ENCODE results near the gene PKNOX2. TPM values are rescaled to one million over a fixed set of nuclear protein-coding genes. Genes with fewer than 3 reads are reported as not detected.

PKNOX2 gene
- total RNA-seq, 1 experiment from 2014 or later, result not detected

DNA sequence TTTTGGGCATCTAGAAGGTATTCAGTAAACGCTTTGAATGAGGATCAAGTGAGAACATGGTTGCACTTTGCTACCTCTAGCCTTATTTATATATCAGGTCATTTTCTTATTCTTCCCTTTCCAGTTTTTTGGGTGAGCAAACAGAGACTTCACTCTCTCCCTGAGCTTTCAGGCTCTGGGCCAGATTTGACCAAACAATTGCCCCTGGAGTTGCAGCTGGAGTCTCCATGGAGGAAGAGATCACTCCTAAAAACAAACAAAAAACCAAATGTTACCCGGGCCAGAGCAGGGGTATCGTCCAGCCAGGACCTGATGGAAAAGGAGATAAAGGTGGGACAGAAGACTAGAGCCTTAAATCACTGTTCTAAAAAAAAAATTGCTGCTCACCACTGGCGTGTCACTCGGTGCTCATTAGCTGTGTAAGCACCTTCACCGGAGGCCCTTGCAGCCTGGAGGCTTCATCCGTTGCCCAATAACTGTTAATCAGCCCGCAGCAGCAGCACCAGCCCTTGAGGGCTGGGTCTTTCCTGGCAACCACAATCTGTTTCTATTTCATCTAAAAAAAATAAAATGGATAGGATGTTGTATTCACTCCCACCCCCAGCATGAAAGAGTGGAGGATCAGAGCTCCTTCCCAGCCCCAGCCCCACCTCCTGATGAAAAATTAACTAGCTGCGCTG lies 125.0 kb downstream of the PKNOX2 start:
- Mint-ChIP-seq H3K36me3 (ENCODE audit: insufficient read depth, unreplicated experiment) (no peaks in the 10 kb centered on the region), H3K9me3 (ENCODE audit: low read depth, unreplicated experiment) (no peaks in the 10 kb centered on the region), H3K27ac (ENCODE audit: unreplicated experiment) (no peak overlapping the region), H3K4me1 (ENCODE audit: low read depth, unreplicated experiment) (no peaks in the 10 kb centered on the region), H3K27me3 (ENCODE audit: unreplicated experiment) (peaks cover 72% of the 10 kb centered on the region), H3K4me3 (ENCODE audit: low read depth, unreplicated experiment) (no peak overlapping the region)
- intact Hi-C loops (cut with micrococcal nuclease; ENCODE audit: unreplicated experiment), result no loop called here
- TF ChIP-seq, protein P1, sequence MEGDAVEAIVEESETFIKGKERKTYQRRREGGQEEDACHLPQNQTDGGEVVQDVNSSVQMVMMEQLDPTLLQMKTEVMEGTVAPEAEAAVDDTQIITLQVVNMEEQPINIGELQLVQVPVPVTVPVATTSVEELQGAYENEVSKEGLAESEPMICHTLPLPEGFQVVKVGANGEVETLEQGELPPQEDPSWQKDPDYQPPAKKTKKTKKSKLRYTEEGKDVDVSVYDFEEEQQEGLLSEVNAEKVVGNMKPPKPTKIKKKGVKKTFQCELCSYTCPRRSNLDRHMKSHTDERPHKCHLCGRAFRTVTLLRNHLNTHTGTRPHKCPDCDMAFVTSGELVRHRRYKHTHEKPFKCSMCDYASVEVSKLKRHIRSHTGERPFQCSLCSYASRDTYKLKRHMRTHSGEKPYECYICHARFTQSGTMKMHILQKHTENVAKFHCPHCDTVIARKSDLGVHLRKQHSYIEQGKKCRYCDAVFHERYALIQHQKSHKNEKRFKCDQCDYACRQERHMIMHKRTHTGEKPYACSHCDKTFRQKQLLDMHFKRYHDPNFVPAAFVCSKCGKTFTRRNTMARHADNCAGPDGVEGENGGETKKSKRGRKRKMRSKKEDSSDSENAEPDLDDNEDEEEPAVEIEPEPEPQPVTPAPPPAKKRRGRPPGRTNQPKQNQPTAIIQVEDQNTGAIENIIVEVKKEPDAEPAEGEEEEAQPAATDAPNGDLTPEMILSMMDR (IDR thresholded peaks at IDR 0.05; ENCODE audit: unreplicated experiment), result no peak
- CTCF ChIA-PET, result no interaction called here
- no TSS peak for BruUV-seq (replicated peaks)
- DNase-seq, result no peak

DNA sequence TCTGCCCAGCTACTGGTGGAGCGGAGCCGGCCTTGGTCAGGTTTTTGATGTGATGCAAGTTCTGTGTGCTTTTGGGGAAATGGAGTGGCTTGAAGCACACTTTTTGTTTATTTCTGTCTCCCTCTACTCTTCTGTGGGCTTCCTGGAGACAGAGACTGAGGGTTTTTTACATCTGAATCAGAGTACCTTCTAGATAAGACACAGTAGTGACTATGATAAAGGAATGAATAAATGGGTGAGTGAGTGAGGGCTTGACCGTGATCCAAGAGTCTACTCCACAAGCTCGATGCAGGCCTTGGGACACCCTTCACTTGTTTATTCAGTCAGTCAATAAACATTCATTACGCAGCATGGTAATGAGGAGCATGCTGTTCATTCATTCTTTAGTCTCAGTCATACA lies 125.7 kb downstream of the PKNOX2 start:
- no peak overlapping the region for H3K4me3 Mint-ChIP-seq (ENCODE audit: low read depth, unreplicated experiment)
- no peak overlapping the region for H3K27ac Mint-ChIP-seq (ENCODE audit: unreplicated experiment)
- TF ChIP-seq, protein P1 (IDR thresholded peaks at IDR 0.05; ENCODE audit: unreplicated experiment), result no peak
- H3K36me3 Mint-ChIP-seq (ENCODE audit: insufficient read depth, unreplicated experiment), result no peaks in the 10 kb centered on the region
- H3K27me3 Mint-ChIP-seq (ENCODE audit: unreplicated experiment), result peaks cover 72% of the 10 kb centered on the region
- CTCF ChIA-PET, result no interaction called here
- H3K9me3 Mint-ChIP-seq (ENCODE audit: low read depth, unreplicated experiment), result no peaks in the 10 kb centered on the region
- BruUV-seq (replicated peaks), result no TSS peak
- DNase-seq, result no peak
- intact Hi-C loops (cut with micrococcal nuclease; ENCODE audit: unreplicated experiment), result no loop called here
- no peaks in the 10 kb centered on the region for H3K4me1 Mint-ChIP-seq (ENCODE audit: low read depth, unreplicated experiment)

DNA sequence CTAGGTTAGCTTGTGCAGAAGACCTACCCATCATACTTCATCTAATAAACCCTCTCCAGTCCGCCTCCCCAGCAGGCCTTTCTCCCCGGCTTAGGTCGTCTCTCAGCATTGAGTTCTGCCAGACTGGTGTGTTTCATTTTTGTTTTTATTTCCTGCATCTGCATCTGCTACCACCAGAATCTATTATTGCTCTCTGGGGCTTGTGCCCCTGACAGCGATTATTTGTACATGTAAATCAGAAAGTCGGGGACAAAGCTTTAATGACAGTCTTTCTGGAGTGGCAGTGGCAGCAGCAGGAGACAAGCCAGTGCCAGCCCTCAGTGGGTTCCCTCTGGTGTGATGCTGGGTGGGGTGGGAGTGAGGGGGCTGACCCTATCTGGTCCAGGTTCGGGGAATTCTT lies 127.5 kb downstream of the PKNOX2 start:
- CTCF ChIA-PET, result no interaction called here
- no peaks in the 10 kb centered on the region for H3K9me3 Mint-ChIP-seq (ENCODE audit: low read depth, unreplicated experiment)
- BruUV-seq (replicated peaks), result no TSS peak

DNA sequence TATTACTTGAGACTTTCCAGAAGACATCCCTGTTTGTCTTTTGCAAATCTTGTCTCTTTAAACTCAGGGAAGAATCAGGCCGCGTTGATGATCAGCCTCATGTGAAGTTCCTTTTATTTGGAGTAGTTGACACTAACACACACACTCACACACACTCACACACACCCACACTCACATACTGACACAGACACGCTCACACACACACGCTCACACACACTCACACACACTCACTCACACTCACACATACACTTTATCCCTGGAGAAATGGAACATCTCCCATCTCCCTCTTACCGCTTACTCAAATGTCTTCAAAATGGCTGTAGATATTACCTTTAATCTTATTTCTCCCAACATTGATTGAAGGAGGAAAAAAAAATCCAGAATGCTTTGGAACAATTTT lies 129.0 kb downstream of the PKNOX2 start:
- H3K27ac Mint-ChIP-seq (ENCODE audit: unreplicated experiment), result no peak overlapping the region
- intact Hi-C loops (cut with micrococcal nuclease; ENCODE audit: unreplicated experiment), result no loop called here
- BruUV-seq (replicated peaks), result no TSS peak
- H3K36me3 Mint-ChIP-seq (ENCODE audit: insufficient read depth, unreplicated experiment), result no peaks in the 10 kb centered on the region
- no peaks in the 10 kb centered on the region for H3K9me3 Mint-ChIP-seq (ENCODE audit: low read depth, unreplicated experiment)
- CTCF ChIA-PET, result no interaction called here
- H3K4me1 Mint-ChIP-seq (ENCODE audit: low read depth, unreplicated experiment), result no peaks in the 10 kb centered on the region
- H3K27me3 Mint-ChIP-seq (ENCODE audit: unreplicated experiment), result peaks cover 70% of the 10 kb centered on the region
- TF ChIP-seq, protein P1 (IDR thresholded peaks at IDR 0.05; ENCODE audit: unreplicated experiment), result no peak
- no peak for DNase-seq
- H3K4me3 Mint-ChIP-seq (ENCODE audit: low read depth, unreplicated experiment), result no peak overlapping the region

More for the DNA sequence above, 127.5 kb downstream of the PKNOX2 start:
- DNase-seq, result no peak
- Mint-ChIP-seq H3K4me3 (ENCODE audit: low read depth, unreplicated experiment) (no peak overlapping the region), H3K27me3 (ENCODE audit: unreplicated experiment) (peaks cover 73% of the 10 kb centered on the region), H3K4me1 (ENCODE audit: low read depth, unreplicated experiment) (no peaks in the 10 kb centered on the region), H3K27ac (ENCODE audit: unreplicated experiment) (no peak overlapping the region), H3K36me3 (ENCODE audit: insufficient read depth, unreplicated experiment) (no peaks in the 10 kb centered on the region)
- TF ChIP-seq, protein P1 (IDR thresholded peaks at IDR 0.05; ENCODE audit: unreplicated experiment), result no peak
- intact Hi-C loops (cut with micrococcal nuclease; ENCODE audit: unreplicated experiment), result no loop called here
